ENCODE measurements around the gene TBC1D21.

TBC1D21 gene

GRCh38 chr15:73858062-73858461 lies 15.3 kb upstream of the TBC1D21 start:
- DNase-seq (ENCODE audit: low read depth in 4 of 4, low spot score in 1 of 4), result no peak

GRCh38 chr15:73862276-73862675 lies 11.1 kb upstream of the TBC1D21 start:
- no peak for DNase-seq (ENCODE audit: low read depth in 4 of 4, low spot score in 1 of 4)

- DNase-seq (ENCODE audit: low read depth in 4 of 4, low spot score in 1 of 4), result no peak
Measured at GRCh38 chr15:73865379-73865778, 8.0 kb upstream of the TBC1D21 start.

GRCh38 chr15:73865904-73866303 lies 7.5 kb upstream of the TBC1D21 start:
- DNase-seq (ENCODE audit: low read depth in 4 of 4, low spot score in 1 of 4), result no peak

- no peak for DNase-seq (ENCODE audit: low read depth in 4 of 4, low spot score in 1 of 4)
Measured at GRCh38 chr15:73866481-73866880, 6.9 kb upstream of the TBC1D21 start.

- no peak for DNase-seq (ENCODE audit: low read depth in 4 of 4, low spot score in 1 of 4)
Measured at GRCh38 chr15:73866881-73867410, 6.4 kb upstream of the TBC1D21 start.

- DNase-seq (ENCODE audit: low read depth in 4 of 4, low spot score in 1 of 4), result no peak
Measured at GRCh38 chr15:73867426-73867825, 5.9 kb upstream of the TBC1D21 start.

GRCh38 chr15:73867956-73868355 lies 5.4 kb upstream of the TBC1D21 start:
- no peak for DNase-seq (ENCODE audit: low read depth in 4 of 4, low spot score in 1 of 4)

GRCh38 chr15:73869216-73869995 lies 4.0 kb upstream of the TBC1D21 start:
- DNase-seq (ENCODE audit: low read depth in 4 of 4, low spot score in 1 of 4), result no peak

- DNase-seq (ENCODE audit: low read depth in 4 of 4, low spot score in 1 of 4), result no peak
Measured at GRCh38 chr15:73870700-73871408, 2.5 kb upstream of the TBC1D21 start.

GRCh38 chr15:73872346-73872745 lies 1.0 kb upstream of the TBC1D21 start:
- DNase-seq (ENCODE audit: low read depth in 4 of 4, low spot score in 1 of 4), result no peak

- DNase-seq (ENCODE audit: low read depth in 4 of 4, low spot score in 1 of 4), result peak in 1 of 4 experiments; percentile 6
Measured at GRCh38 chr15:73873889-73874511, 636 bp downstream of the TBC1D21 start.

GRCh38 chr15:73879426-73879825 lies 6.1 kb downstream of the TBC1D21 start:
- no peak for DNase-seq (ENCODE audit: low read depth in 4 of 4, low spot score in 1 of 4)

GRCh38 chr15:73881579-73882320 lies 8.4 kb downstream of the TBC1D21 start:
- DNase-seq (ENCODE audit: low read depth in 4 of 4, low spot score in 1 of 4), result no peak

- no peak for DNase-seq (ENCODE audit: low read depth in 4 of 4, low spot score in 1 of 4)
Measured at GRCh38 chr15:73882761-73883419, 9.5 kb downstream of the TBC1D21 start.

GRCh38 chr15:73884159-73884558 lies 10.8 kb downstream of the TBC1D21 start:
- DNase-seq (ENCODE audit: low read depth in 4 of 4, low spot score in 1 of 4), result no peak

GRCh38 chr15:73885954-73886700 lies 12.8 kb downstream of the TBC1D21 start:
- DNase-seq (ENCODE audit: low read depth in 4 of 4, low spot score in 1 of 4), result no peak

GRCh38 chr15:73886717-73887345 lies 13.5 kb downstream of the TBC1D21 start:
- no peak for DNase-seq (ENCODE audit: low read depth in 4 of 4, low spot score in 1 of 4)

- no peak for DNase-seq (ENCODE audit: low read depth in 4 of 4, low spot score in 1 of 4)
Measured at GRCh38 chr15:73887481-73887880, 14.1 kb downstream of the TBC1D21 start.

Measured in stimulated activated CD4-positive, alpha-beta T cell treated with anti-CD3 and anti-CD28 coated beads, Interleukin-1b, Interleukin-23, amount 100 ng/mL, for 24 hours (primary cell).